ENCODE results near the gene FASTKD3. TPM values are rescaled to one million over a fixed set of nuclear protein-coding genes. Genes with fewer than 3 reads are reported as not detected.

Gene FASTKD3
- total RNA-seq, 1 experiment from 2014 or later = 14.2 TPM

- DNase-seq = peak; percentile 57 to 59
- Mint-ChIP-seq H3K36me3 (ENCODE audit: insufficient read depth, unreplicated experiment) (peaks cover 6% of the 10 kb centered on the region), H3K4me3 (ENCODE audit: unreplicated experiment) (peak overlapping the region; percentile 79), H3K9me3 (ENCODE audit: unreplicated experiment) (no peaks in the 10 kb centered on the region), H3K27ac (ENCODE audit: unreplicated experiment) (no peak overlapping the region), H3K4me1 (ENCODE audit: low read depth, unreplicated experiment) (no peaks in the 10 kb centered on the region), H3K27me3 (ENCODE audit: insufficient read depth, unreplicated experiment) (peaks cover 14% of the 10 kb centered on the region)
- Histone ChIP-seq H3K27me3 (replicated peaks; ENCODE audit: control insufficient read depth, insufficient read depth, low read length) (no peaks in the 10 kb centered on the region), H3K4me3 (ENCODE audit: low read depth, low read length) (peak overlapping the region; percentile 72), H3K4me1 (no peaks in the 10 kb centered on the region; the same call in 1 of the 2 replicates), H3K9me3 (peaks cover 5% of the 10 kb centered on the region; the same call in 1 of the 2 replicates), H3K36me3 (ENCODE audit: control insufficient read depth, insufficient read depth, low read length) (no peaks in the 10 kb centered on the region)
- intact Hi-C loops (cut with micrococcal nuclease; ENCODE audit: unreplicated experiment) = loop anchor here (1.0 to 10.0 kb wide), 3 partner anchors 19 to 85 kb away; partner anchors contain the start of genes FASTKD3 and MTRR
- ChIA-PET POLR2A (interaction anchor here (0.8 kb wide), 1 partner anchor 19 kb away, joined by 3 read pairs; the partner anchor contains the start of genes FASTKD3 and MTRR), CTCF (interaction anchor here (0.6 to 2.6 kb wide), 4 partner anchors 19 to 46 kb away, joined by 3 to 10 read pairs (median 3); partner anchors contain the start of genes FASTKD3 and MTRR)
- TF ChIP-seq, protein P1, sequence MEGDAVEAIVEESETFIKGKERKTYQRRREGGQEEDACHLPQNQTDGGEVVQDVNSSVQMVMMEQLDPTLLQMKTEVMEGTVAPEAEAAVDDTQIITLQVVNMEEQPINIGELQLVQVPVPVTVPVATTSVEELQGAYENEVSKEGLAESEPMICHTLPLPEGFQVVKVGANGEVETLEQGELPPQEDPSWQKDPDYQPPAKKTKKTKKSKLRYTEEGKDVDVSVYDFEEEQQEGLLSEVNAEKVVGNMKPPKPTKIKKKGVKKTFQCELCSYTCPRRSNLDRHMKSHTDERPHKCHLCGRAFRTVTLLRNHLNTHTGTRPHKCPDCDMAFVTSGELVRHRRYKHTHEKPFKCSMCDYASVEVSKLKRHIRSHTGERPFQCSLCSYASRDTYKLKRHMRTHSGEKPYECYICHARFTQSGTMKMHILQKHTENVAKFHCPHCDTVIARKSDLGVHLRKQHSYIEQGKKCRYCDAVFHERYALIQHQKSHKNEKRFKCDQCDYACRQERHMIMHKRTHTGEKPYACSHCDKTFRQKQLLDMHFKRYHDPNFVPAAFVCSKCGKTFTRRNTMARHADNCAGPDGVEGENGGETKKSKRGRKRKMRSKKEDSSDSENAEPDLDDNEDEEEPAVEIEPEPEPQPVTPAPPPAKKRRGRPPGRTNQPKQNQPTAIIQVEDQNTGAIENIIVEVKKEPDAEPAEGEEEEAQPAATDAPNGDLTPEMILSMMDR (IDR thresholded peaks at IDR 0.05; ENCODE audit: insufficient read depth in 1 of 2, low read depth in 1 of 2, low read length in 1 of 2, severe bottlenecking in 1 of 2, unreplicated experiment in 1 of 2) = peak in 1 of 2 experiments; percentile 39
- BruUV-seq (replicated peaks) = no TSS peak
Measured at GRCh38 chr5:7849681-7850394, 19.0 kb downstream of the FASTKD3 start.

DNA sequence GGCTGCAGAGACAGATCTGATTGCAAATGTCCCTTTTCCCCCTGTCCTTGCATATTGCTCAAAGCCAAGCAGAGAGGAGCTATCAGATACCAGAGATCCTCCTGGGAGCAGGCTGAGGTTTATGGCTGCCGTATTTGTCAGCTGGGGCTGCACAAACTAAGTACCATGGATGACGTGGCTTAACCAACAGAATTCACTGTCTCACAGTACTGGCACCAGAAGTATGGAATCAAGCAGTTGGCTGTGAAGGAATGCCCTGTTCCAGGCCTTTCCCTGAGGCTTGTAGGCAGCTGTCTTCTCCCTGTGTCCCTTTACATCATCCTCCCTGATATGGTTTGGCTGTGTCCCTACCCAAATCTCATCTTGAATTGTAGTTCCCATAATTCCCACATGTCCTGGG, 20.5 kb downstream of the FASTKD3 start:
- BruUV-seq (replicated peaks) = no TSS peak
- no peak overlapping the region for H3K4me3 ChIP-seq (ENCODE audit: low read depth, low read length)
- Mint-ChIP-seq H3K36me3 (ENCODE audit: insufficient read depth, unreplicated experiment) (peaks cover 6% of the 10 kb centered on the region), H3K4me1 (ENCODE audit: low read depth, unreplicated experiment) (no peaks in the 10 kb centered on the region), H3K27me3 (ENCODE audit: insufficient read depth, unreplicated experiment) (peaks cover 24% of the 10 kb centered on the region), H3K4me3 (ENCODE audit: unreplicated experiment) (no peak overlapping the region), H3K27ac (ENCODE audit: unreplicated experiment) (no peak overlapping the region), H3K9me3 (ENCODE audit: unreplicated experiment) (no peaks in the 10 kb centered on the region)
- DNase-seq = no peak
- H3K4me1 ChIP-seq = no peaks in the 10 kb centered on the region; the same call in 1 of the 2 replicates
- H3K36me3 ChIP-seq (ENCODE audit: control insufficient read depth, insufficient read depth, low read length) = no peaks in the 10 kb centered on the region
- H3K9me3 ChIP-seq = peaks cover 5% of the 10 kb centered on the region; the same call in 1 of the 2 replicates
- TF ChIP-seq, protein P1 (IDR thresholded peaks at IDR 0.05; ENCODE audit: insufficient read depth in 1 of 2, low read depth in 1 of 2, low read length in 1 of 2, severe bottlenecking in 1 of 2, unreplicated experiment in 1 of 2) = no peak
- intact Hi-C loops (cut with micrococcal nuclease; ENCODE audit: unreplicated experiment) = no loop called here
- peaks cover 1% of the 10 kb centered on the region; the same call in 1 of the 2 replicates for H3K27me3 ChIP-seq (replicated peaks; ENCODE audit: control insufficient read depth, insufficient read depth, low read length)
- ChIA-PET CTCF (no interaction called here), POLR2A (no interaction called here)

- Mint-ChIP-seq H3K27me3 (ENCODE audit: insufficient read depth, unreplicated experiment) (peaks cover 29% of the 10 kb centered on the region), H3K4me3 (ENCODE audit: unreplicated experiment) (no peak overlapping the region), H3K36me3 (ENCODE audit: insufficient read depth, unreplicated experiment) (peaks cover 5% of the 10 kb centered on the region), H3K9me3 (ENCODE audit: unreplicated experiment) (no peaks in the 10 kb centered on the region), H3K27ac (ENCODE audit: unreplicated experiment) (no peak overlapping the region), H3K4me1 (ENCODE audit: low read depth, unreplicated experiment) (no peaks in the 10 kb centered on the region)
- H3K9me3 ChIP-seq = peaks cover 3% of the 10 kb centered on the region; the same call in 1 of the 2 replicates
- no peak overlapping the region for H3K4me3 ChIP-seq (ENCODE audit: low read depth, low read length)
- no peak for DNase-seq
- ChIA-PET CTCF (no interaction called here), POLR2A (no interaction called here)
- BruUV-seq (replicated peaks) = no TSS peak
- no peaks in the 10 kb centered on the region; the same call in 1 of the 2 replicates for H3K4me1 ChIP-seq
- peaks cover 1% of the 10 kb centered on the region; the same call in 1 of the 2 replicates for H3K27me3 ChIP-seq (replicated peaks; ENCODE audit: control insufficient read depth, insufficient read depth, low read length)
- no peaks in the 10 kb centered on the region for H3K36me3 ChIP-seq (ENCODE audit: control insufficient read depth, insufficient read depth, low read length)
- intact Hi-C loops (cut with micrococcal nuclease; ENCODE audit: unreplicated experiment) = no loop called here
- TF ChIP-seq, protein P1 (IDR thresholded peaks at IDR 0.05; ENCODE audit: insufficient read depth in 1 of 2, low read depth in 1 of 2, low read length in 1 of 2, severe bottlenecking in 1 of 2, unreplicated experiment in 1 of 2) = no peak
Measured at GRCh38 chr5:7846327-7846726, 22.5 kb downstream of the FASTKD3 start.

All from Caco-2 (cell line).